IMR-90 (cell line): ENCODE data around the gene ATG9B.

ENCODE experiments used
- CTCF ChIP-seq: conservative IDR thresholded peaks from 2 replicates; pipeline ENCODE4 v1.5.1; 2012; ENCODE audit warnings: mild to moderate bottlenecking, low read depth, low read length, improper control_type of control experiment
- MAZ ChIP-seq: IDR thresholded peaks from 2 replicates; pipeline ENCODE4 v1.6.1; 2012; ENCODE audit warnings: low read depth, mild to moderate bottlenecking, low read length, improper control_type of control experiment, moderate library complexity, borderline replicate concordance
- MXI1 ChIP-seq: IDR thresholded peaks from 2 replicates; pipeline ENCODE4 v1.6.1; 2012; ENCODE audit warnings: low read depth, mild to moderate bottlenecking, low read length, moderate library complexity, borderline replicate concordance
- POLR2A ChIP-seq: IDR thresholded peaks from 2 replicates; pipeline ENCODE4 v1.6.1; 2012; ENCODE audit warnings: mild to moderate bottlenecking, low read depth, low read length
- RFX5 ChIP-seq: IDR thresholded peaks from 2 replicates; pipeline ENCODE4 v1.8.0; 2012; ENCODE audit warnings: low read depth, mild to moderate bottlenecking, low read length, moderate library complexity
- SMC3 ChIP-seq: fragments of 150-350 bp; IDR thresholded peaks from 2 replicates; pipeline ENCODE4 v1.6.1; 2016; ENCODE audit warnings: low read depth, mild to moderate bottlenecking, antibody characterized with exemption, low read length, moderate library complexity
- USF2 ChIP-seq: fragments of 150-350 bp; IDR thresholded peaks from 2 replicates; pipeline ENCODE4 v1.6.1; 2017; ENCODE audit warnings: mild to moderate bottlenecking, antibody characterized with exemption, low read length, low read depth

GRCh38 chr7:150972023-150972468 is 52.2 kb downstream of the ATG9B start:
- TF ChIP-seq RFX5 (no peak), SMC3 (no peak), CTCF (no peak), MXI1 (no peak), POLR2A (no peak), USF2 (no peak), MAZ (no peak)
